Measurements from ENCODE around the gene SLC25A25.
"Not testable (repeated sequence)": the region's sequence is repeated elsewhere in the genome, so short reads cannot be mapped to it uniquely, and the experiment has no call there.

SLC25A25 gene

GRCh38 chr9:128053560-128053959 lies 14.5 kb upstream of the SLC25A25 start:
- no peak for DNase-seq

- DNase-seq = no peak
Observed at GRCh38 chr9:128054087-128054486, 13.9 kb upstream of the SLC25A25 start.

- DNase-seq = no peak
Observed at GRCh38 chr9:128055344-128056040, 12.5 kb upstream of the SLC25A25 start.

- DNase-seq = no peak
Observed at GRCh38 chr9:128056086-128056485, 11.9 kb upstream of the SLC25A25 start.

- DNase-seq = no peak
Observed at GRCh38 chr9:128056887-128057723, 10.9 kb upstream of the SLC25A25 start.

GRCh38 chr9:128057724-128058409 lies 10.2 kb upstream of the SLC25A25 start:
- no peak for DNase-seq

- no peak for DNase-seq
Observed at GRCh38 chr9:128059365-128059983, 8.6 kb upstream of the SLC25A25 start.

GRCh38 chr9:128061275-128061960 lies 6.6 kb upstream of the SLC25A25 start:
- DNase-seq = no peak

GRCh38 chr9:128062279-128062678 lies 5.8 kb upstream of the SLC25A25 start:
- no peak for DNase-seq

GRCh38 chr9:128062846-128063831 lies 4.9 kb upstream of the SLC25A25 start:
- DNase-seq = no peak

GRCh38 chr9:128065907-128066712 lies 1.9 kb upstream of the SLC25A25 start:
- no peak for DNase-seq

GRCh38 chr9:128066713-128067644 lies 1.1 kb upstream of the SLC25A25 start, which contains the start of gene NAIF1:
Gene NAIF1 (minus strand): TSS chr9:128067320. CDS start chr9:128067101, 219 bp downstream.
- DNase-seq = peak; percentile 95

GRCh38 chr9:128068386-128069205 lies 564 bp downstream of the SLC25A25 start:
- DNase-seq = no peak

- DNase-seq = no peak
Observed at GRCh38 chr9:128070874-128071273, 2.8 kb downstream of the SLC25A25 start.

GRCh38 chr9:128071475-128071874 lies 3.4 kb downstream of the SLC25A25 start:
- not testable (repeated sequence) for DNase-seq

GRCh38 chr9:128072144-128073021 lies 4.4 kb downstream of the SLC25A25 start:
- peak; percentile 47 for DNase-seq

- no peak for DNase-seq
Observed at GRCh38 chr9:128073253-128073886, 5.3 kb downstream of the SLC25A25 start.
